ENCODE measurements around the gene DNAH7.

DNA sequence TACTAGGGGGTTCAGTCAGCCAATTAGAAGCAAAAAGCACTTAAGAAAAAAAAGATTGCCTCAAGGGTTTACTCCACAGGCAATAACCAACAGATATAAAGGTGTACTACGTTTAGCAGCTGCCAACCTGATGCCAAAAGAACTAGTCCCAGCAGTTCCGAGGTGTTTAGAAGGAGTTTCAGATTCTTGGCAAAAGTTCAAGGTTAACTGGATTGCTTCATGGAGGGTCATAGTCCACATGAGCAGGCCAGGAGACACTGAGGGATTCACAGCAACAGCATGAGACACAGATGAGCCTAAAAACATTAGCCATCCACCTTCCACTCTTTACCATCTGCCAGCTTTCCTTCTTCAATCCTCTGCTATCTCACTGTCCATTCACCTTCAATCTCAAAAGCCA lies 4.9 kb upstream of the DNAH7 start:
- TF ChIP-seq RBBP5 (IDR thresholded peaks at IDR 0.05; ENCODE audit: borderline replicate concordance, insufficient read depth, low read length, poor library complexity, severe bottlenecking) (no peak), SNIP1 (IDR thresholded peaks at IDR 0.05; ENCODE audit: low read depth) (no peak), COPS2 (conservative IDR thresholded peaks at IDR 0.05) (no peak), CCAR2 (IDR thresholded peaks at IDR 0.05; ENCODE audit: low read depth, low read length) (no peak), SMAD1 (IDR thresholded peaks at IDR 0.05; ENCODE audit: low read depth, low read length, partially characterized antibody) (no peak), RFX5 (IDR thresholded peaks at IDR 0.05; ENCODE audit: low read depth, low read length) (no peak)

Data from K562 (cell line).